Measurements from ENCODE around the gene GAK.

GRCh38 chr4:974668-975067 lies 42.6 kb upstream of the GAK start:
- TF ChIP-seq CTCF (IDR thresholded peaks at IDR 0.05) (no peak), EZH2 (IDR thresholded peaks at IDR 0.05) (no peak)
